ENCODE measurements around the gene VIL1. TPM values are rescaled to one million over a fixed set of nuclear protein-coding genes. Genes with fewer than 3 reads are reported as not detected.

Gene VIL1
- total and polyA plus RNA-seq, 12 donors, result 0.09 to 4.5 (median 0.43) TPM; not detected in 6

DNA sequence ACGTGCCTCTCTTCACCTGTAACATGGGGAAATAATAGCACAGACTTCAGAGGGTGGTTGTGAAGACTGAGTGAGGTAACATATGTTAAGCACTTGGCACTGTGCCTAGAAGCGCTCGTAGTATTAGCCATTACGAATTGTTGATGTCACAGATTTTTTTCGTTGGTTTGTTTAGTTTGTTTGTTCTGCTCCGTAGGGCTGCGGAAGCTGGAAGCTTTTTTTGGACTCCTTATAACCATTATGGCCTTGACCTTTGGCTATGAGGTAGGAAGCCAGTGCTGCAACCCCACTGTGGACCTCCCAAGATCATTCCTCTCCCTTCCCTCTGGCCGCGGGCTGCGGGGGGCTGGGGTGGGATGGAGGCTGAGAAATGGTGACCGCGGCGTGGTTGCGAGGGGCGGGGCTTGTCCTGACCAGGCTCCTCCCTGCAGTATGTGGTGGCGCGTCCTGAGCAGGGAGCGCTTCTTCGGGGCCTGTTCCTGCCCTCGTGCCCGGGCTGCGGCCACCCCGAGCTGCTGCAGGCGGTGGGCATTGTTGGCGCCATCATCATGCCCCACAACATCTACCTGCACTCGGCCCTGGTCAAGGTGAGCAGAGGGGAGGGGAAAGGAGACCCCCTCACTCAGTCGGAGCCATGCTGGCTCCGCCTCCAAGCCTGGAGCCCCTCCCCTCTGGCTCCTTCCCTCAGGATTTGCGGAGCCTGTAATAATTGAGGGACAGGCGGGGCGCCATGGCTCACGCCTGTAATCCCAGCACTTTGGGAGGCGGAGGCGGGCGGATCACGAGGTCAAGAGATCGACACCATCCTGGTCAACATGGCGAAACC, 31.3 kb upstream of the VIL1 start:
- Histone ChIP-seq H3K27ac (peak overlapping the region in 2 of 5 donors; percentile 78 to 81), H3K36me3 (replicated peaks in 1 of 2) (no peaks in the 10 kb centered on the region), H3K4me3 (peak overlapping the region in 2 of 4 donors; percentile 20 to 59), H3K27me3 (no peaks in the 10 kb centered on the region), H3K9me3 (replicated peaks in 1 of 3) (no peaks in the 10 kb centered on the region), H3K4me1 (replicated peaks in 1 of 2) (peaks cover 0 to 7% of the 10 kb centered on the region in 2 donors)
- TF ChIP-seq, protein P1, sequence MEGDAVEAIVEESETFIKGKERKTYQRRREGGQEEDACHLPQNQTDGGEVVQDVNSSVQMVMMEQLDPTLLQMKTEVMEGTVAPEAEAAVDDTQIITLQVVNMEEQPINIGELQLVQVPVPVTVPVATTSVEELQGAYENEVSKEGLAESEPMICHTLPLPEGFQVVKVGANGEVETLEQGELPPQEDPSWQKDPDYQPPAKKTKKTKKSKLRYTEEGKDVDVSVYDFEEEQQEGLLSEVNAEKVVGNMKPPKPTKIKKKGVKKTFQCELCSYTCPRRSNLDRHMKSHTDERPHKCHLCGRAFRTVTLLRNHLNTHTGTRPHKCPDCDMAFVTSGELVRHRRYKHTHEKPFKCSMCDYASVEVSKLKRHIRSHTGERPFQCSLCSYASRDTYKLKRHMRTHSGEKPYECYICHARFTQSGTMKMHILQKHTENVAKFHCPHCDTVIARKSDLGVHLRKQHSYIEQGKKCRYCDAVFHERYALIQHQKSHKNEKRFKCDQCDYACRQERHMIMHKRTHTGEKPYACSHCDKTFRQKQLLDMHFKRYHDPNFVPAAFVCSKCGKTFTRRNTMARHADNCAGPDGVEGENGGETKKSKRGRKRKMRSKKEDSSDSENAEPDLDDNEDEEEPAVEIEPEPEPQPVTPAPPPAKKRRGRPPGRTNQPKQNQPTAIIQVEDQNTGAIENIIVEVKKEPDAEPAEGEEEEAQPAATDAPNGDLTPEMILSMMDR (IDR thresholded peaks at IDR 0.05), result no peak
- no peak for TF ChIP-seq POLR2A (IDR thresholded peaks at IDR 0.05)
- intact Hi-C loops (cut with DNase I), result no loop called here
- 7 to 30% (median 16%) methylated on average over 8 to 38 of the region's 38 CpGs for WGBS, 4 donors
- DNase-seq, result peak in 5 of 7 donors; percentile 64 to 76 (median 71)

DNA sequence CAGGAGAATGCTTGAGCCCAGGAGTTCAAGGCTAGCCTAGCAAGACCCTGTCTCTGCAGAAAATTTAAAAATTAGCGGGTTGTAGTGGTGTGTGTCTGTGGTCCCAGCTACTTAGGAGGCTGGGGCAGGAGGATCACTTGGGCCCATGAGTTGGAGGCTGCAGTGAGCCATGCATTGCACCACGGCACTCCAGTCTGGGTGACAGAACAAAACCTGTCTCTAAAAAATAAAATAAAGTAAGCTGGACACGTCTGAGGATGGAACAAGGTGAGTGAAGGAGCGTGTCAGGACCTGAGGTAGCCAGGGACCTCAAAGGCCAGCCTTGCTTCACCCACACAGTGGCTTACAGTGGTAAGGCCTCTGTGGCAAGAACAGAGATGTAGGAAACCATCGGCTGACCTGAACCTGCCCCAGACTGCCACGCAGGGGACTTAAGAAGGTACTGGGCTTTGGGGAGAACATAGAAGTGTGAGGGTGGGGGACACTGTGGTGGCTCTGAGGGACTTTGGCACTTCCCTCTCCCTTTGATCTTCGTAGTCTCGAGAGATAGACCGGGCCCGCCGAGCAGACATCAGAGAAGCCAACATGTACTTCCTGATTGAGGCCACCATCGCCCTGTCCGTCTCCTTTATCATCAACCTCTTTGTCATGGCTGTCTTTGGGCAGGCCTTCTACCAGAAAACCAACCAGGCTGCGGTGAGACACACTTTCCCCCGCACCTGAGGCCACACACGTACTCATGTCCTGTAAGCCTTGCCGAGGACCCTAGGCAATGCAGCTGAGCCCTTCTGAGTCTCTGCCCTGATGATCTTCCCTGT, 29.4 kb upstream of the VIL1 start:
- Histone ChIP-seq H3K27ac (no peak overlapping the region), H3K4me3 (no peak overlapping the region), H3K4me1 (replicated peaks in 1 of 2) (peaks cover 0 to 7% of the 10 kb centered on the region in 2 donors), H3K9me3 (replicated peaks in 1 of 3) (no peaks in the 10 kb centered on the region), H3K36me3 (replicated peaks in 1 of 2) (no peaks in the 10 kb centered on the region), H3K27me3 (no peaks in the 10 kb centered on the region)
- no peak for DNase-seq
- intact Hi-C loops (cut with DNase I), result loop anchor here (5.0 kb wide), 1 partner anchor 92 kb away; no protein-coding TSS in a partner anchor
- TF ChIP-seq, protein P1 (IDR thresholded peaks at IDR 0.05), result no peak
- no peak for TF ChIP-seq POLR2A (IDR thresholded peaks at IDR 0.05)
- WGBS, 4 donors, result 92 to 97% (median 93%) methylated on average over 15 to 17 of the region's 17 CpGs

DNA sequence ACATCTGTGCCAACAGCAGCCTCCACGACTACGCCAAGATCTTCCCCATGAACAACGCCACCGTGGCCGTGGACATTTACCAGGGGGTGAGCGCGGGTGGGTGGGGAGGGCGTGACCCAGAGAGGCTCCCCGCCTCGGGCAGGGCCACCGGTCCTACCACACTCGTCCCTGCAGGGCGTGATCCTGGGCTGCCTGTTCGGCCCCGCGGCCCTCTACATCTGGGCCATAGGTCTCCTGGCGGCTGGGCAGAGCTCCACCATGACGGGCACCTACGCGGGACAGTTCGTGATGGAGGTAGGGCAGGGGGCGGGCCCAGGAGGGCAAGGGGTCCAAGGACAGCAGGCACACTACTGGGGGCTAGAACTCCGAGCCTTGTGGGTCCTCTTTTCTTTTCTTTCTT, 27.7 kb upstream of the VIL1 start:
- no peaks in the 10 kb centered on the region for H3K27me3 ChIP-seq
- 92 to 95% (median 94%) methylated on average over 15 to 23 of the region's 23 CpGs for WGBS, 4 donors
- intact Hi-C loops (cut with DNase I), result loop anchor here (5.0 kb wide), 1 partner anchor 94 kb away; no protein-coding TSS in a partner anchor

More for the DNA sequence above, 27.7 kb upstream of the VIL1 start:
- H3K27ac ChIP-seq, result no peak overlapping the region
- no peak overlapping the region for H3K4me3 ChIP-seq
- H3K4me1 ChIP-seq (replicated peaks in 1 of 2), result peaks cover 4 to 14% of the 10 kb centered on the region in 2 donors
- TF ChIP-seq, protein P1 (IDR thresholded peaks at IDR 0.05), result no peak
- no peak for TF ChIP-seq POLR2A (IDR thresholded peaks at IDR 0.05)
- DNase-seq, result peak in 1 of 7 donors; percentile 21
- no peaks in the 10 kb centered on the region for H3K9me3 ChIP-seq (replicated peaks in 1 of 3)
- H3K36me3 ChIP-seq (replicated peaks in 1 of 2), result no peaks in the 10 kb centered on the region

Data from adrenal gland (tissue), 12 donors.